Activated naive CD4-positive, alpha-beta T cell treated with Interleukin-2 at 50 U/mL for 16 hours (primary cell): ENCODE results near the gene CLEC4M.

ENCODE experiments used
- DNase-seq: peaks from one replicate; pipeline ENCODE4 v3.0.0-alpha.2; 2020

Gene CLEC4M

GRCh38 chr19:7818806-7819205 is 55.8 kb downstream of the CLEC4M start:
- no peak for DNase-seq
